NCI-H2227 treated with DMSO at 0.1 percent for 48 hours (cell line): Measurements from ENCODE around the gene MICAL2.
A peak's percentile ranks its signal among the peaks of the same experiment; 100 is the strongest.

Source experiments
- DNase-seq: peaks from one replicate; lab custom pipeline; 2025; lab: John Stamatoyannopoulos, UW

The MICAL2 gene

GRCh38 chr11:12288212-12288930 lies 178.0 kb downstream of the MICAL2 start:
- peak; percentile 69 for DNase-seq

- DNase-seq = no peak
These were observed 178.7 kb downstream of the MICAL2 start for GRCh38 chr11:12288931-12289666.

GRCh38 chr11:12289667-12290476 lies 179.5 kb downstream of the MICAL2 start:
- DNase-seq = no peak

- DNase-seq = no peak
These were observed 180.1 kb downstream of the MICAL2 start for GRCh38 chr11:12290477-12290922.

GRCh38 chr11:12291313-12291712 lies 180.9 kb downstream of the MICAL2 start:
- no peak for DNase-seq

GRCh38 chr11:12291766-12292165 lies 181.4 kb downstream of the MICAL2 start:
- DNase-seq = no peak

- DNase-seq = no peak
These were observed 182.4 kb downstream of the MICAL2 start for GRCh38 chr11:12292766-12293165.

- no peak for DNase-seq
These were observed 183.1 kb downstream of the MICAL2 start for GRCh38 chr11:12293486-12293885.

GRCh38 chr11:12294613-12295012 lies 184.2 kb downstream of the MICAL2 start:
- DNase-seq = no peak

GRCh38 chr11:12295943-12296342 lies 185.6 kb downstream of the MICAL2 start:
- DNase-seq = no peak

GRCh38 chr11:12298610-12299009 lies 188.2 kb downstream of the MICAL2 start:
- no peak for DNase-seq

- DNase-seq = no peak
These were observed 191.0 kb downstream of the MICAL2 start for GRCh38 chr11:12301379-12301778.

GRCh38 chr11:12303421-12304149 lies 193.2 kb downstream of the MICAL2 start:
- DNase-seq = no peak

GRCh38 chr11:12306830-12307229 lies 196.4 kb downstream of the MICAL2 start:
- no peak for DNase-seq

- DNase-seq = no peak
These were observed 201.7 kb downstream of the MICAL2 start for GRCh38 chr11:12312132-12312531.
